ENCODE data around the gene IL36G.

Gene IL36G

DNA sequence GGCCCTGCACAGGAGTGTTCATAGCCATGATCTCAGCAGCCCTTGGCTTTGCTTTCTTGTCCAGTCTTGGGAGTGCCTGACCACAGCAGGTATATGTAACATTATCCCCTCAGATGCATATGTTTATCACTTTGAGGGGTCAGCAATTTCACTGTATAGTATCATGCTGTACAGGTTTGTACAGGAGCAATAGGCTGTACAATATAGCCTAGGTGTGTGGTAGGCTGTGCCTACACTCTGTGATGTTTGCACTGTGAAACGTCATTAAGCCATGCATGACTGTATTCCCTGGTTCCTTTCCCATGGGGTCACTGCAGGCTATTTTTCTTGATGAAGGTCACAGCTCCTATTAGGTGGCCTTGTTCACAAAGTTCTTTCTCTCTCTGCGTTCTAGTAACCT lies 4.7 kb upstream of the IL36G start:
- no peak for DNase-seq

DNA sequence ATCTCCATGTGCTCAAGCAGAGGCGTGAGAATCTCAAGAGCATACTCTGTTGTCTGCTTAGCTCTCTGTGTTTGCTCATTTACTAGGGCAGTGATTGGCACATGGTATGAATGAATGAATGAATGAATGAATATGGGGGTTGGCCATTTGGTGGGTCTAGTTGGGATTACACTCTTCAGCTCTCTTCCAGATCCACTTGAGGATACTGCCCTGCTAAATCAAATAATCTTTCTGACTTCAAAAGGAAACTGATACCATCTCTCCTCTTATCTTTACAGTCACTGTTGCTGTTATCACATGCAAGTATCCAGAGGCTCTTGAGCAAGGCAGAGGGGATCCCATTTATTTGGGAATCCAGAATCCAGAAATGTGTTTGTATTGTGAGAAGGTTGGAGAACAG lies 1.9 kb downstream of the IL36G start:
- no peak for DNase-seq

DNA sequence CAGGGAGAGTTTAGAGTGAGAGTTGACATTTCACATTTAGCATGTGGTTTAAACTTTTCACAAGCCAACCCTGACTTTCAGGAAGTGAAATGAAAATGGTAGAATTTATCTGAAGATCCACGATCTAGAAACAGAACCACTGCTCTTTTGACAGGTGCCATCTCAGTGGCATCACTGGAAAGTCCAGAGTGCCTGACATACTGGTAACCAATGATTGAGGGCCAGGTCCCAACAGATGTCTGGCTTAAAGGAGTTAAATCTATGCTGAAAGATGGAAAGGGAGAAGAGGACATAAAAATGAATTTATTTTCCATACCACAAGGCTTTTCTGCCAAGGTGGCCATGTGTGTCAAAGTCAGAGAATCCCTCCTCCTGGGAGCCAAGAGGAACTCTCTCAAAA lies 2.7 kb downstream of the IL36G start:
- DNase-seq, result no peak

- DNase-seq, result no peak
These were observed 7.3 kb downstream of the IL36G start for GRCh38 chr2:112985090-112985489.

GRCh38 chr2:112989611-112990010 lies 11.8 kb downstream of the IL36G start:
- DNase-seq, result no peak

DNA sequence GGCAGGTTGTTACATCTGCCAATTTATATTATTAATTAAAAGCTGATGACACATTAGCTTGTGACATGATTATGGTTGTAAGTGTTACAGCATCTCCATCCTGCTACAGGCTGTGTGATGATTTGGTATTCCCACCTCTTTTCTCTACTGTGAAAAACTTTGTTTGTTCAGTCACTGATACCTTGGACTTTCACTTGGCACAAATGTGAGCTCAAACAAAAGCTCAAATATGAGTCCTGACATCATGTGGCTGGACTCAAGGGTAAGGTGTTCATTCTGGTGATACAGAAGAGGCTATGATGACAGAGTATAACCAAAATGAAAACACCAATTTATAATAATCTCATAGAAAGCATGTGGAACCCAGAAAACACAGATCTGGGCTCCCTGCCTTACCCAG lies 16.0 kb downstream of the IL36G start:
- DNase-seq, result no peak

- DNase-seq, result no peak
These were observed 16.8 kb downstream of the IL36G start for GRCh38 chr2:112994648-112995047.

DNA sequence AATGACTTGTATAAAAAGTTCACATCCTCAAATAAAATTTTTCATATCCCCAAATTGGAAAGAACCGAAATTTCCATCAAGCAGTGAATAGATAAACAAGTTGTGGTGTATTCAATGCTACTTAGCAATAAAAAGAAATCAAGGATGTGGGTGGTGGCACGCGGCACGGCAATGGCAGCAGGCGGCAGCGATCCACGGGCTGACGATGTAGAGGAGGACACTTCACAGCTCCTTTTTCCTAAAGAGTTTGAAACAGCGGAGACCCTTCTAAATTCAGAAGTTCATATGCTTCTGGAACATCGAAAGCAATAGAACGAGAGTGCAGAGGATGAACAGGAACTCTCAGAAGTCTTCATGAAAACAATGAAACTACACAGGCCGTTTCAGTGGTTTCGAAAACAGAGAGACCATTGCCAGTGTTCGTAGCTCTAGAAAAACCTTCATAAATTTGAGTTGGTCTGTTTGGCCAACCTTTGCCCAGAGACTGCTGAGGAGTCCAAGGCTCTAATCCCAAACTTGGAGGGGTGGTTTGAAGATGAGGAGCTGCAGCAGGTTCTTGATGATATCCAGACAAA lies 17.6 kb downstream of the IL36G start:
- DNase-seq, result no peak

- DNase-seq, result no peak
These were observed 18.8 kb downstream of the IL36G start for GRCh38 chr2:112996635-112997034.

- no peak for DNase-seq
These were observed 19.3 kb downstream of the IL36G start for GRCh38 chr2:112997151-112997550.

DNA sequence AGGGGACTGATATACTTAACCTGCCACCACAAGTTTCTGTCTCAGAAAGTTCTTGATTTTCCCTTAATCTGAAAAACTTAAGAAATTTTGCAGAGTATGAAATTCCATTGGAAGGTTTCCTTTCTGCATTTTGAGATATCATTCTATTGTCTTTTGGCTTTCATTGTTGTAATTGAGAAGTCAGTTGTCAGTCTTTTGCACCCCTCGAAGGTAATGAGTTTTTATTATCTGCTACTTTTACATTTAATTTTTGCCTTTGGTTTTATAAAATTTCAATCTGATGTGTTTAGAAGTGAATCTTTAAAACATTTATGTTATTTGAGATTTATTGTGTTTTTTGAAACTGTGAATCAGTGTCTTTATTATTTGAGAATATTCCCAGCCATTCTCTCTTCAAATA lies 22.6 kb downstream of the IL36G start:
- no peak for DNase-seq

DNA sequence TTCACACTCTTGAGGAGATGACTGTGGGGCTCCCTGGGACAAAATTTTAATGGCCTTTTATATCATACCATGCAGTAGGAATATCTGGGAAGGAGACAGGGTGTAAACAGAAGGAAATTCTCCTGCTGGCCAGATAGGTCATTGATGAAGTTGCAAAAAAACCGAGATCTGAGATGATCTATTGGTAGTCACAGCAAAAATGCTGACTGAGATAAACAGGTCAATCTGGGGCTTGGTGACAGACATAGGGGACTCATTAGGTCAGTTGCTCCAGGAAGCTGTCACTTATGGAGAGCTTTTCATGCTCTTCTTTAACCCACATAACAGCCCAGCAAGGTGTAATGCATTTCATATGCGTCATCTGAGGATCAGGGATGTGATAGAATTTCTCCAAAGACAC lies 24.9 kb downstream of the IL36G start:
- DNase-seq, result no peak

- DNase-seq, result no peak
These were observed 27.3 kb downstream of the IL36G start, which contains the start of gene IL36A for GRCh38 chr2:113005030-113005509. Gene IL36A, plus strand, starts transcription at chr2:113005459. Its CDS starts 413 bp downstream, at chr2:113005872.

GRCh38 chr2:113007250-113007649 lies 29.4 kb downstream of the IL36G start:
- DNase-seq, result no peak

DNA sequence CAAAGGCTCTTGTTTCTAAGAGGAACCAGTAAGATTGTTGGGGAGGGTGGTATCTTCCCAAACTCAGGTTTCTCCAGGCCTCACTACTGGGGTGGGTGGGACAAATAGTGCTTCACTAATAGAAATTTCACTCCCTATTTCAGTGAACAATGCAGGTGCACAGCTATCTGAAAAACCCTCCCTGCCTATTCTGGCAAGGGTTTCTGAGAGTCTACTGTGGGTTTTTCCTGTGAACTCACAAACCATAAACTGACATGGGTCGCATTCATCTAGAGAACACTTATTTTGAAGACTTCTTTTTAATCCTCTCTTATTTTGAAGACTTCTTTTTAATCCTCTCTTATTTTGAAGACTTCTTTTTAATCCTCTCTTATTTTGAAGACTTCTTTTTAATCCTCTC lies 31.8 kb downstream of the IL36G start:
- DNase-seq, result no peak

DNA sequence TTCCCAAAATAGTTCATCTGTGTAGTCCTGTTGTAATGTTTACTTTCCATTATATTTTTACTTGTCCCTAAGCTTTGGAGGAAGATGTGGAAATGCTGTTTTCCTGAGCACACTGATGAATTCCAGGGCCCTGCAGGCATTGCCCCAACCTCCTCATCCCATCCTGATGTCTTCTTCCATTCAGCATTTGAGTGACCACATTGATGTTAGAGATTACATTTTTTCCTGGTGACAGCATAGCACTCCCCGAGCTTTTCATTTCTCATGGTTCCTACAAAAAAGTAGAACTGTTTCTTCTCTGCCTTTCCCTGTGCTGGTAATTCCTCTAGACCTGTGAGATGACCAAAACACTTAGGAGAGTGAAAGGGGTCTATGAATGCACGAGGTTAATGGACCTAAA lies 32.3 kb downstream of the IL36G start:
- no peak for DNase-seq

DNA sequence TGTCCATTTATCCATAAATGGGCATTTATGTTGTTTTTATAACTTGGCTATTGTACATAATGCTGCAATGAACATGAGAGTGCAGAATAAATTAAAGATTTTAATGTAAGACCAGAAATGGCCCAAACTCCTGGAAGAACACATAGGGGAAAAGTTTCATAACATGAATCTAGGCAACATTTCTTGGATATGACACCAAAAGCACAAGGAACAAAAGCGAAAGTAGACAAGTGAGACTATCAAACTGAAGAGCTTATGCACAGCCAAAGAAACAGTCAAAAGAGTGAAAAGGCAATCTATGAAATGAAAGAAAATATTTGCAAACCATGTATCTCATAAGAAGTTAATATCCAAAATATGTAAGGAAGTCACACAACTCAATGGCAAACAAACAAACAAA lies 33.3 kb downstream of the IL36G start:
- no peak for DNase-seq

DNA sequence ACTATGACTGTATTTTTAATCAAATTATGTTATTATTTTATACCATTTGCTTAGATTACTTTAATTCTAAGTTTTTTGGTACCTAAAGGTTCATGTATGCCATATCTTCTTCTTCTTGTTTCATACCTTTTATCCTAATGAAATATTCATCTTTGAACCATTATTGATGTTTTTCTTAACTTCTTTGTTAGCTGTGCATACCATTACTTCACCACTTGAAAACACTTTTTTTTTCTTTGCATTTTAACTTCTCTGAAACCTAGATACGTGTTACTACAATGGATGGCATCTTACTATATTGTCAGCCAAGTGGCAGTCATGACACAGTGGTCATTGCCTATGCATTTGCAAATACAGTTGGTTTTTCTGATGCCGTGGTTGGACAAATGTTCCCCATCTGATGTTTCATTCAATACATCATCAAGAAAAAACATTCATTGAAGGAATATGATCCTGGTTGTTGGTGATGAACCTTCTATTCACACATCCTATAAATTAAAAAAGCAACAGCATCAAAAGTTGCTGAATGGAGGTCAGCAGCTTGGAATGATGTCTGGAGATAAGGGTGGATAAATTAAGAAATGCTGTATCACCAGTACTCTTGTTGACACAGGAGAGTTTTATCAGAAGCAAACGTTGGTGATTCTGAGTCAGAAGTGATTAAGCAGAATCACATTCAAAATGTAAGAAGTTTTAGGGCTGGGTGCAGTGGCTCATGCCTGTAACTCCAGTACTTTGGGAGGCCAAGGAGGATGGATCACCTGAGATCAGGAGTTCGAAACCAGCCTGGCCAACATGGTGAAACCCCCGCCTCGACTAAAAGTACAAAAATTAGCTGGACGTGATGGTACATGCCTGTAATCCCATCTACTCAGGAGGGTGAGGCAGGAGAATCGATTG lies 34.9 kb downstream of the IL36G start:
- no peak for DNase-seq

DNA sequence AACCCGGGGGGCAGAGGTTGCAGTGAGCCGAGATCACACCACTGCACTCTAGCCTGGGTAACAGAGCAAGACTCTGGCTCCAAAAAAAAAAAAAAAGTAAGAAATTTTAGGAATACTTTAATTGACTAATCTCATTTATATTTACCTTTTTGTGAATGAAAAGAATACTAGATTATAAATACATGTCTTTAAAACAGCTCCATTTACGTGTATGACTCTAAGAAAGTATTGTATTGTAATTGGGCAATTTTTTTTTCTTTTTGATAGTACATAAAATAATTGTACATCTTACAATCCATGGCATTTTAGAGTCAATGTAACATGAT lies 35.5 kb downstream of the IL36G start:
- no peak for DNase-seq

DNA sequence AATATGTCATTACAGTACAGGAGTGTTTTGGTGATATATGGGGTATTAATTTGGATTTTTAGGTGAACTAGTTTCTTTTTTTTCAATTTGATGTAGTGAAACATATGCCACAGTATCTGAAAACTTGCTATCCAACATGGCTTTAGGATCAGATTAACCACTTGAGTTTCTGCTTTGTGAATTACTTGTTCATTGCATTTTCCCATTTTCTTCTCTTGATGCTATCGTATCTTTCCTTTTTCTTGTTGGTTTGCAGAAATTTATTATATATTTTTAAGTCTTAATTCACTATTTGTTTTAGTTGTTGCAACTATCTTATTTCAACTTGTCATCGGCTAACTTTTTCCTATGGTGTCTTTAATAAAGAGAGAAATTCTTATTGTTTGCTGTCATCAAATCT lies 36.3 kb downstream of the IL36G start:
- DNase-seq, result no peak

GRCh38 chr2:113015042-113015441 lies 37.2 kb downstream of the IL36G start:
- no peak for DNase-seq

DNA sequence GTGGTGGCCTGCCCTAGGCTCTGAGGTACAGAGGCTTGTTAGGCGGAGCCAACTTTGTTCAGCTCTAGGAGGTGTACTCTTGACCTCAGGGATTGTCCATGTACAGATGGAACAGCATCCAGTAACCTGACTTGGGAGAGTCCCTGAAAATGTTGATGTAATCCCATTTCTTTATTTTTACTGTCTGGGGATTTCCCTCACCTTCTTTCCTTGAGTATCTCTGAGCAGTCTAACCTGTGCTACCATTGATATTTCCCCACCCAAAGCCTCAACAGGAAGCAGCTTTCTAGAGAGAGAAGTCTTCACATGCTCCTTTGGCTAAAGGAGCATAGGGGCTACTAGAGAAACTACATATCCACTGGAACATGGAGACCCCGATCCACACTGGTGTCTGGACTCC lies 37.8 kb downstream of the IL36G start:
- DNase-seq, result no peak

- no peak for DNase-seq
These were observed 40.7 kb downstream of the IL36G start for GRCh38 chr2:113018509-113018908.

DNA sequence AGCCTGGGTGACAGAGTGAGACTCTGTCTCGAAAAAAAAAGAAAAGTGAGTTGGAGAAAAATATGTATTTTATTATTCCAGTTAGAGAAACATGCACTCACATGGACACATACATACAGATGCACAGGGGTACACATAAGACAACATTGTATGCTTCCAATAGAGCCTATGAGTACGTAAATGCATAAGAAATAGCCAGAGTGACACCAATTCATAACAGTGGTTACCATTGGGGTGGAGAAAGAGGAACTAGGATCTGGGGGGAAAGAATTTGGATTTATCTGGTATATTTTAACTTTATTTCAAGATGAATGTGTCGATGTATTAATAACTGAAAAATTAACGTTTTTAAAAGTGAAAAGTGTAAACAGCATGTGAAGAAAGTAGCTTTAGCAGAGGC lies 43.5 kb downstream of the IL36G start:
- no peak for DNase-seq

- no peak for DNase-seq
These were observed 47.0 kb downstream of the IL36G start for GRCh38 chr2:113024764-113025163.

Data from NCI-H1694 treated with DMSO at 0.1 percent for 48 hours (cell line).